NB4 (cell line): Measurements from ENCODE around the gene SOAT1.

Experiments used
- POLR2A ChIP-seq: IDR thresholded peaks from 2 replicates; pipeline ENCODE4 v1.6.1; 2011; ENCODE audit warnings: mild to moderate bottlenecking; ENCODE audit not compliant: insufficient read length; ENCODE audit errors: extremely low read depth
- TF ChIP-seq, protein P1 (sequence below): IDR thresholded peaks from one replicate; pipeline ENCODE4 v1.5.1; 2012; ENCODE audit warnings: low read depth, low read length

GRCh38 chr1:179337942-179338560, 44.5 kb downstream of the SOAT1 start:
- TF ChIP-seq, protein P1, sequence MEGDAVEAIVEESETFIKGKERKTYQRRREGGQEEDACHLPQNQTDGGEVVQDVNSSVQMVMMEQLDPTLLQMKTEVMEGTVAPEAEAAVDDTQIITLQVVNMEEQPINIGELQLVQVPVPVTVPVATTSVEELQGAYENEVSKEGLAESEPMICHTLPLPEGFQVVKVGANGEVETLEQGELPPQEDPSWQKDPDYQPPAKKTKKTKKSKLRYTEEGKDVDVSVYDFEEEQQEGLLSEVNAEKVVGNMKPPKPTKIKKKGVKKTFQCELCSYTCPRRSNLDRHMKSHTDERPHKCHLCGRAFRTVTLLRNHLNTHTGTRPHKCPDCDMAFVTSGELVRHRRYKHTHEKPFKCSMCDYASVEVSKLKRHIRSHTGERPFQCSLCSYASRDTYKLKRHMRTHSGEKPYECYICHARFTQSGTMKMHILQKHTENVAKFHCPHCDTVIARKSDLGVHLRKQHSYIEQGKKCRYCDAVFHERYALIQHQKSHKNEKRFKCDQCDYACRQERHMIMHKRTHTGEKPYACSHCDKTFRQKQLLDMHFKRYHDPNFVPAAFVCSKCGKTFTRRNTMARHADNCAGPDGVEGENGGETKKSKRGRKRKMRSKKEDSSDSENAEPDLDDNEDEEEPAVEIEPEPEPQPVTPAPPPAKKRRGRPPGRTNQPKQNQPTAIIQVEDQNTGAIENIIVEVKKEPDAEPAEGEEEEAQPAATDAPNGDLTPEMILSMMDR = no peak
- no peak for TF ChIP-seq POLR2A
